ENCODE results near the gene SLC66A3.

DNA sequence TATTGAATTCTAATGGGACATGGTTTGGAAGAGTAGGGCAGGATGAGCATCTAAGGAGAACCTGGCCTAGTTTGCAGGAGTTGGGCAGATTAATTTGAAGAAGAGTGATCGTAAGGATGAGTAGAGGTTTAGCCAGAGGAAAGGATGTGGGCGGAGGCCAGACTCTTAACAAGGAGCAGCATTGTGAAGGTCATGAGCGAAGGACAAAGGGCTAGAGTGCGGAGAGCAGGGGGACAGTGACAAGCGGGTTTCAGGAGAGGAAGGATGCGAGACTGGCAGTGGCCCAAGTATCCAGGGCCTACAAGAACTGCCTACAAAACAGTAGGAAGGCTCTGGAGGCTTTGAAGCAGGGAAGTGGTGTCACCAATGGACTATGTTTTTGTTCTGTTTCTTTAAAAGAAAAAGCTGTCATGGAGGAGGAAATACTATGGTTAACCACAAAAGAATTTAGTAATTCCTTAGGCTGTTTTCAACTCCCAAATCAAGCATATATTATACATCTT lies 20.1 kb downstream of the SLC66A3 start:
- TF ChIP-seq, protein P1, sequence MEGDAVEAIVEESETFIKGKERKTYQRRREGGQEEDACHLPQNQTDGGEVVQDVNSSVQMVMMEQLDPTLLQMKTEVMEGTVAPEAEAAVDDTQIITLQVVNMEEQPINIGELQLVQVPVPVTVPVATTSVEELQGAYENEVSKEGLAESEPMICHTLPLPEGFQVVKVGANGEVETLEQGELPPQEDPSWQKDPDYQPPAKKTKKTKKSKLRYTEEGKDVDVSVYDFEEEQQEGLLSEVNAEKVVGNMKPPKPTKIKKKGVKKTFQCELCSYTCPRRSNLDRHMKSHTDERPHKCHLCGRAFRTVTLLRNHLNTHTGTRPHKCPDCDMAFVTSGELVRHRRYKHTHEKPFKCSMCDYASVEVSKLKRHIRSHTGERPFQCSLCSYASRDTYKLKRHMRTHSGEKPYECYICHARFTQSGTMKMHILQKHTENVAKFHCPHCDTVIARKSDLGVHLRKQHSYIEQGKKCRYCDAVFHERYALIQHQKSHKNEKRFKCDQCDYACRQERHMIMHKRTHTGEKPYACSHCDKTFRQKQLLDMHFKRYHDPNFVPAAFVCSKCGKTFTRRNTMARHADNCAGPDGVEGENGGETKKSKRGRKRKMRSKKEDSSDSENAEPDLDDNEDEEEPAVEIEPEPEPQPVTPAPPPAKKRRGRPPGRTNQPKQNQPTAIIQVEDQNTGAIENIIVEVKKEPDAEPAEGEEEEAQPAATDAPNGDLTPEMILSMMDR (IDR thresholded peaks at IDR 0.05) = no peak
- TF ChIP-seq POLR2A (IDR thresholded peaks at IDR 0.05) = no peak
